Astrocyte (in vitro differentiated cells and primary cell): ENCODE measurements around the gene MS4A13. TPM values are rescaled to one million over a fixed set of nuclear protein-coding genes. Genes with fewer than 3 reads are reported as not detected.

Experiments
- DNase-seq: peaks from one replicate; pipeline ENCODE4 v3.0.0-alpha.2; 2010; ENCODE audit warnings: low read depth
- FAIRE-seq: peaks from 2 replicates; lab custom pipeline; 2011; peaks lifted over from hg19 to GRCh38; lab: Jason Lieb, UNC
- H2AFZ ChIP-seq: 2 replicates; pipeline ENCODE4 v1.6.0; 2012; ENCODE audit warnings: low read depth, low read length, inconsistent platforms
- H3K27ac ChIP-seq: 2 replicates; pipeline ENCODE4 v1.5.1; 2011; ENCODE audit warnings: low read depth, low read length, inconsistent platforms
- H3K27me3 ChIP-seq: 2 replicates; pipeline ENCODE4 v1.6.0; 2011; ENCODE audit warnings: low read length, inconsistent platforms; ENCODE audit not compliant: insufficient read depth
- H3K36me3 ChIP-seq: 2 replicates; pipeline ENCODE4 v1.5.1; 2011; ENCODE audit warnings: low read length, inconsistent platforms; ENCODE audit not compliant: insufficient read depth
- H3K4me1 ChIP-seq: 2 replicates; pipeline ENCODE4 v1.5.1; 2011; ENCODE audit warnings: low read length, inconsistent platforms; ENCODE audit not compliant: insufficient read depth
- H3K4me2 ChIP-seq: 2 replicates; pipeline ENCODE4 v1.6.0; 2012; ENCODE audit warnings: low read length, inconsistent platforms
- H3K4me3 ChIP-seq: 2 replicates; pipeline ENCODE4 v1.5.1; 2011; ENCODE audit warnings: low read depth, mild to moderate bottlenecking, low read length, inconsistent platforms; ENCODE audit not compliant: insufficient read depth
- H3K79me2 ChIP-seq: 2 replicates; pipeline ENCODE4 v1.6.0; 2012; ENCODE audit warnings: mild to moderate bottlenecking, low read length, inconsistent platforms; ENCODE audit not compliant: insufficient read depth
- H3K9ac ChIP-seq: 2 replicates; pipeline ENCODE4 v1.6.0; 2012; ENCODE audit warnings: mild to moderate bottlenecking, low read length, inconsistent platforms
- H3K9me3 ChIP-seq: 2 replicates; pipeline ENCODE4 v1.5.1; 2012; ENCODE audit warnings: low read depth, mild to moderate bottlenecking, low read length, inconsistent platforms; ENCODE audit not compliant: insufficient read depth
- H4K20me1 ChIP-seq: 2 replicates; pipeline ENCODE4 v1.6.0; 2012; ENCODE audit warnings: low read length, inconsistent platforms; ENCODE audit not compliant: insufficient read depth
- H3K27ac Mint-ChIP-seq: one replicate; pipeline ENCODE4 v1.8.0; 2021; ENCODE audit warnings: mild to moderate bottlenecking, mixed read lengths; ENCODE audit not compliant: unreplicated experiment
- H3K27me3 Mint-ChIP-seq: one replicate; pipeline ENCODE4 v1.8.0; 2021; ENCODE audit warnings: low read depth, mixed read lengths; ENCODE audit not compliant: unreplicated experiment
- H3K36me3 Mint-ChIP-seq: one replicate; pipeline ENCODE4 v1.8.0; 2021; ENCODE audit warnings: low read depth, mixed read lengths; ENCODE audit not compliant: unreplicated experiment
- H3K4me1 Mint-ChIP-seq: one replicate; pipeline ENCODE4 v1.8.0; 2021; ENCODE audit warnings: low read depth, mixed read lengths; ENCODE audit not compliant: unreplicated experiment
- H3K4me3 Mint-ChIP-seq: one replicate; pipeline ENCODE4 v1.8.0; 2021; ENCODE audit warnings: mild to moderate bottlenecking, moderate library complexity, mixed read lengths; ENCODE audit not compliant: unreplicated experiment
- H3K9me3 Mint-ChIP-seq: one replicate; pipeline ENCODE4 v1.8.0; 2021; ENCODE audit warnings: mild to moderate bottlenecking, mixed read lengths; ENCODE audit not compliant: unreplicated experiment
- EZH2 ChIP-seq: IDR thresholded peaks from 2 replicates; pipeline ENCODE4 v1.6.1; 2012; ENCODE audit warnings: mild to moderate bottlenecking, low read length, inconsistent platforms; ENCODE audit not compliant: insufficient read depth
- total RNA-seq: library from RNA; stranded (reverse); gene quantifications from 2 replicates; pipeline ENCODE4 v1.2.1, GENCODE V29; 2021
- TF ChIP-seq, protein P1 (sequence below): IDR thresholded peaks from 2 replicates; pipeline ENCODE4 v1.5.1; 2011; ENCODE audit warnings: low read depth, mild to moderate bottlenecking, inconsistent platforms, low read length, moderate library complexity; ENCODE audit not compliant: insufficient read depth

The MS4A13 gene
- total RNA-seq, 1 donor from 2014 or later, result not detected

- Histone ChIP-seq H4K20me1 (no peaks in the 10 kb centered on the region), H3K9ac (no peak overlapping the region), H3K27me3 (no peaks in the 10 kb centered on the region), H3K27ac (no peak overlapping the region), H3K9me3 (peaks cover 3% of the 10 kb centered on the region), H2AFZ (no peak overlapping the region), H3K79me2 (no peaks in the 10 kb centered on the region), H3K36me3 (no peaks in the 10 kb centered on the region), H3K4me1 (no peaks in the 10 kb centered on the region), H3K4me2 (no peak overlapping the region), H3K4me3 (no peak overlapping the region)
- Mint-ChIP-seq H3K27me3 (no peaks in the 10 kb centered on the region), H3K4me1 (peaks cover 12% of the 10 kb centered on the region), H3K4me3 (peak overlapping the region; percentile 17), H3K27ac (peak overlapping the region; percentile 15), H3K36me3 (no peaks in the 10 kb centered on the region), H3K9me3 (no peaks in the 10 kb centered on the region)
- DNase-seq (no peak), FAIRE-seq (no peak)
- TF ChIP-seq, protein P1, sequence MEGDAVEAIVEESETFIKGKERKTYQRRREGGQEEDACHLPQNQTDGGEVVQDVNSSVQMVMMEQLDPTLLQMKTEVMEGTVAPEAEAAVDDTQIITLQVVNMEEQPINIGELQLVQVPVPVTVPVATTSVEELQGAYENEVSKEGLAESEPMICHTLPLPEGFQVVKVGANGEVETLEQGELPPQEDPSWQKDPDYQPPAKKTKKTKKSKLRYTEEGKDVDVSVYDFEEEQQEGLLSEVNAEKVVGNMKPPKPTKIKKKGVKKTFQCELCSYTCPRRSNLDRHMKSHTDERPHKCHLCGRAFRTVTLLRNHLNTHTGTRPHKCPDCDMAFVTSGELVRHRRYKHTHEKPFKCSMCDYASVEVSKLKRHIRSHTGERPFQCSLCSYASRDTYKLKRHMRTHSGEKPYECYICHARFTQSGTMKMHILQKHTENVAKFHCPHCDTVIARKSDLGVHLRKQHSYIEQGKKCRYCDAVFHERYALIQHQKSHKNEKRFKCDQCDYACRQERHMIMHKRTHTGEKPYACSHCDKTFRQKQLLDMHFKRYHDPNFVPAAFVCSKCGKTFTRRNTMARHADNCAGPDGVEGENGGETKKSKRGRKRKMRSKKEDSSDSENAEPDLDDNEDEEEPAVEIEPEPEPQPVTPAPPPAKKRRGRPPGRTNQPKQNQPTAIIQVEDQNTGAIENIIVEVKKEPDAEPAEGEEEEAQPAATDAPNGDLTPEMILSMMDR, result no peak
- TF ChIP-seq EZH2, result no peak
These were observed 16.3 kb upstream of the MS4A13 start for GRCh38 chr11:60498853-60499252.

DNA sequence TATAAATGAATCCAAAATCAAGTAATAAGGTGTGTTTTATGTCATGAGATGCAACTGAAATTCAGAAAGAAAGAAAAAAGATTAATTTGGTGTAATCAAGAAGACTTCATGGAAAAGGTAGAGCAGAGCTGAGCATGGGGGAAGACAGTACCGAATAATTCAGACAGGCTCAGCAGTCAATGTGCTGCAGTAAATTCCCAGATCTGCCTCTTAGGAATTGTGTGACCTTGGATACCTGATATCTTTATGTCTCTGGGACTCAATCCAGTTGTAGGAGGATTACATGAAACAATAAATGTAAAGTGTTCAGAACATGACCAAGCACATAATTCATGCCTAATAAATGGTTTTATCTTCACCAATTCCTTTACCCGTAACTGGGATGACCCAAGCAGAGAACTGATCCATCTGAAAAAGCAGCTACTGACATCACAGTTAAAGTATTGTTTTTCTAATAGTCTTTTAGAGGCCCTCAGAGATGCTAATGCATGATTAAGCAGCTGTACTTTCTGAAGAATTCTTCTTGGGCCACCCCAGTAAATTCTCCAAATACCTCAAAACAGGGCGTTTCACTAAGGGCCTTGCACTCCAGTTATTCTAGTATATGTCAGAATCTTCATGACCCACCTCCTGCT lies 14.8 kb upstream of the MS4A13 start:
- Mint-ChIP-seq H3K9me3 (peaks cover 2% of the 10 kb centered on the region), H3K36me3 (no peaks in the 10 kb centered on the region), H3K27me3 (no peaks in the 10 kb centered on the region), H3K4me3 (no peak overlapping the region), H3K4me1 (peaks cover 12% of the 10 kb centered on the region), H3K27ac (peak overlapping the region; percentile 63)
- Histone ChIP-seq H3K4me2 (no peak overlapping the region), H4K20me1 (no peaks in the 10 kb centered on the region), H3K4me3 (no peak overlapping the region), H2AFZ (no peak overlapping the region), H3K36me3 (no peaks in the 10 kb centered on the region), H3K79me2 (no peaks in the 10 kb centered on the region), H3K27me3 (no peaks in the 10 kb centered on the region), H3K4me1 (no peaks in the 10 kb centered on the region), H3K9ac (no peak overlapping the region), H3K9me3 (peaks cover 3% of the 10 kb centered on the region), H3K27ac (peak overlapping the region; percentile 56)
- FAIRE-seq (no peak), DNase-seq (no peak)
- TF ChIP-seq EZH2, result no peak
- TF ChIP-seq, protein P1, result no peak

DNA sequence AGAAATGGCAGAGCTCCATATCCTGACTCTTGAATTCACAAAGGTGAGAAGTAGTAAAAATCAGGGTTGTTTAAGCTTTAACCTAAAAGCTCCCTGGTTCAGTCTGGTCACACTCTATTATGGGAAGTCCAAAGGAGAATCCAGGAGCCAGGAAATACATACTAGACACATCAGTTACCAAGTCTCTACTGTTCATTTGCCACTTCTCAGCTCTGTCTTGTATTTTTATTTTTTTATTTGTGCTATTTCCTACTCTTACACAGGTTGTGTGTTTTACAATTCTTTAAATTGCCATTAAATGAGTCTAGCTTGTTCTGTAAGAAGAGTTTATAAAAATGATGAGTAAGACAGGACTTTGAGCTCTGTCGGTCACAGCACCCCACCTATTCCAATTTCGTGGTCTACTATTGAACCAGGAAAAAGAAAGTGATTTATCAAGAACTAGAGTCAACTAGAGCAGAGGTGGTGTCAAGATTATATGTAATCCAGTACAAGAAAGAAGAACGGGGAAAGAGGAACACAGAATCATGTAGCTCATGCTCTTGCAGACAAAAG lies 12.9 kb upstream of the MS4A13 start:
- Histone ChIP-seq H3K4me1 (no peaks in the 10 kb centered on the region), H3K4me3 (no peak overlapping the region), H3K27ac (no peak overlapping the region), H3K9ac (no peak overlapping the region), H2AFZ (no peak overlapping the region), H3K27me3 (no peaks in the 10 kb centered on the region), H3K36me3 (no peaks in the 10 kb centered on the region), H3K4me2 (no peak overlapping the region), H4K20me1 (no peaks in the 10 kb centered on the region), H3K9me3 (peaks cover 6% of the 10 kb centered on the region), H3K79me2 (no peaks in the 10 kb centered on the region)
- H3K4me3 Mint-ChIP-seq, result no peak overlapping the region
- H3K4me1 Mint-ChIP-seq, result peaks cover 12% of the 10 kb centered on the region
- H3K36me3 Mint-ChIP-seq, result no peaks in the 10 kb centered on the region
- H3K27me3 Mint-ChIP-seq, result no peaks in the 10 kb centered on the region
- peaks cover 2% of the 10 kb centered on the region for H3K9me3 Mint-ChIP-seq
- FAIRE-seq (no peak), DNase-seq (no peak)
- TF ChIP-seq, protein P1, result no peak
- TF ChIP-seq EZH2, result no peak
- no peak overlapping the region for H3K27ac Mint-ChIP-seq
